Trophoblast cell (in vitro differentiated cells and primary cell): Measurements from ENCODE around the gene PC.

Experiments used
- DNase-seq, 2 donors: peaks; one replicate each; pipeline ENCODE4 v3.0.0-alpha.2; 2016
- H2AFZ ChIP-seq: 2 replicates; pipeline ENCODE4 v1.6.1; 2013; ENCODE audit warnings: low read length, moderate library complexity, mild to moderate bottlenecking; ENCODE audit not compliant: insufficient read depth, poor library complexity
- H2AK5ac ChIP-seq: 2 replicates; pipeline ENCODE4 v1.6.1; 2013; ENCODE audit warnings: mild to moderate bottlenecking, low read length
- H2BK120ac ChIP-seq: 2 replicates; pipeline ENCODE4 v1.6.1; 2013; ENCODE audit warnings: low read length, mild to moderate bottlenecking, moderate library complexity; ENCODE audit not compliant: insufficient read depth, poor library complexity
- H2BK12ac ChIP-seq: 2 replicates; pipeline ENCODE4 v1.6.1; 2013; ENCODE audit warnings: mild to moderate bottlenecking, low read length, moderate library complexity
- H2BK5ac ChIP-seq: 2 replicates; pipeline ENCODE4 v1.6.1; 2013; ENCODE audit warnings: low read length, low read depth, moderate library complexity, mild to moderate bottlenecking; ENCODE audit not compliant: poor library complexity
- H3K14ac ChIP-seq: 2 replicates; pipeline ENCODE4 v1.6.1; 2013; ENCODE audit warnings: mild to moderate bottlenecking, low read length
- H3K18ac ChIP-seq: 2 replicates; pipeline ENCODE4 v1.6.1; 2013; ENCODE audit warnings: mild to moderate bottlenecking, low read length
- H3K23ac ChIP-seq: 2 replicates; pipeline ENCODE4 v1.6.1; 2013; ENCODE audit warnings: low read length
- H3K27ac ChIP-seq: 2 replicates; pipeline ENCODE4 v1.5.1; 2013; ENCODE audit warnings: low read depth, mild to moderate bottlenecking, inconsistent platforms, low read length, moderate library complexity
- H3K27me3 ChIP-seq: 2 replicates; pipeline ENCODE4 v1.6.1; 2013; ENCODE audit warnings: inconsistent platforms, mild to moderate bottlenecking, low read length, moderate library complexity; ENCODE audit not compliant: insufficient read depth
- H3K36me3 ChIP-seq, 2 experiments: 1 replicate in 1 of 2; 2 replicates in 1 of 2; pipeline ENCODE4 v1.6.1; 2013; ENCODE audit warnings: low read length in 2 of 2, mild to moderate bottlenecking in 2 of 2, moderate library complexity in 1 of 2; ENCODE audit not compliant: insufficient read depth in 2 of 2, control insufficient read depth in 1 of 2
- H3K4ac ChIP-seq: 2 replicates; pipeline ENCODE4 v1.6.1; 2013; ENCODE audit warnings: low read depth, mild to moderate bottlenecking, low read length, moderate library complexity
- H3K4me1 ChIP-seq, 2 experiments: 1 replicate in 1 of 2; 2 replicates in 1 of 2; pipeline ENCODE4 v1.6.1; 2013; ENCODE audit warnings: low read length in 2 of 2, mild to moderate bottlenecking in 2 of 2, moderate library complexity in 1 of 2; ENCODE audit not compliant: insufficient read depth in 2 of 2, control insufficient read depth in 1 of 2
- H3K4me2 ChIP-seq: 2 replicates; pipeline ENCODE4 v1.6.1; 2013; ENCODE audit warnings: inconsistent platforms, mild to moderate bottlenecking, low read length, moderate library complexity
- H3K4me3 ChIP-seq: 2 replicates; pipeline ENCODE4 v1.5.1; 2013; ENCODE audit warnings: mild to moderate bottlenecking, low read depth, low read length, inconsistent platforms
- H3K79me1 ChIP-seq: one replicate; pipeline ENCODE4 v1.6.1; 2013; ENCODE audit warnings: low read length
- H3K79me2 ChIP-seq: 2 replicates; pipeline ENCODE4 v1.6.1; 2013; ENCODE audit warnings: low read length, mild to moderate bottlenecking; ENCODE audit not compliant: control insufficient read depth, insufficient read depth, poor library complexity
- H3K9ac ChIP-seq: 2 replicates; pipeline ENCODE4 v1.6.1; 2013; ENCODE audit warnings: mild to moderate bottlenecking, low read length
- H3K9me3 ChIP-seq: 2 replicates; pipeline ENCODE4 v1.6.1; 2013; ENCODE audit warnings: low read depth, mild to moderate bottlenecking, control low read depth, inconsistent platforms, low read length; ENCODE audit not compliant: insufficient read depth
- H4K12ac ChIP-seq: 2 replicates; pipeline ENCODE4 v1.6.1; 2013; ENCODE audit warnings: low read depth, mild to moderate bottlenecking, low read length, moderate library complexity
- H4K8ac ChIP-seq: 2 replicates; pipeline ENCODE4 v1.6.1; 2013; ENCODE audit warnings: low read depth, mild to moderate bottlenecking, low read length, moderate library complexity
- H4K91ac ChIP-seq: one replicate; pipeline ENCODE4 v1.6.1; 2013; ENCODE audit warnings: low read depth, mild to moderate bottlenecking, low read length, moderate library complexity
- WGBS: extraction: QIAGEN DNeasy Blood & Tissue Kit; methylation state at CpG from one replicate; pipeline ENCODE4 v1.1.7; 2013; ENCODE audit warnings: missing lambda C conversion rate; ENCODE audit not compliant: insufficient read length, insufficient coverage; ENCODE audit errors: extremely low coverage; 5-methylcytosine and 5-hydroxymethylcytosine counted together

The PC gene

DNA sequence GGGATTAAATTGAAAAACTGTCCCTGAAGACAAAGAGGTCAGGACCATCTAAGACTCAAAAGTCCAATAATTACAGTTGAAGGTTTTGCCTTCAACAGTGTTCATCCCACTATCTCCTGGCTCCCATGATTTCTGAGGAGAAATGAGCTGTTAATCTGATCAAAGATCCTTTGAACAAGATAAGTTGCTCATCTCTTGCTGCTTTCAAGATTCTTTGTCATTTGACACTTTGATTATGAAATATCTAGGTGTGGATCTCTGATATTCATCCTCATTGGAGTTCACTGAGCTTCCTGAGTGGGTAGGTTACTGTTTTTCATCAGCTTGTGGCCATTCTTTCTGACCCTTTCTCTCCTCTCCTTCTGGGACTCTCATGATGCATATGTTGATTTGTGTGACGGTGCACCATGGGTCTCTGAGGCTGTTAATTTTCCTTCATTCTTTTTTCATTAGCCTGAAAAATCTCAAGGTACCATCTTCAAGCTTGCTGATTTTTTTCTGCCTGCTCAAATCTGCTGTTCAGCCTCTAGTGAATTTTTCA, 20.9 kb downstream of the PC start:
- Histone ChIP-seq H4K8ac (no peak overlapping the region), H3K23ac (no peak overlapping the region), H2BK120ac (no peak overlapping the region), H3K27ac (no peak overlapping the region), H3K9me3 (no peaks in the 10 kb centered on the region), H3K4ac (no peak overlapping the region), H3K4me2 (no peak overlapping the region), H4K91ac (no peak overlapping the region), H3K4me3 (no peak overlapping the region), H3K9ac (no peak overlapping the region), H3K27me3 (no peaks in the 10 kb centered on the region), H2AFZ (no peak overlapping the region), H3K14ac (no peak overlapping the region), H3K36me3 (no peaks in the 10 kb centered on the region), H4K12ac (no peak overlapping the region), H2AK5ac (no peak overlapping the region), H2BK5ac (no peak overlapping the region), H3K79me1 (no peaks in the 10 kb centered on the region), H3K18ac (no peak overlapping the region), H2BK12ac (no peak overlapping the region), H3K79me2 (no peaks in the 10 kb centered on the region), H3K4me1 (peaks cover 2 to 4% of the 10 kb centered on the region in 2 experiments)
- no CpG with 5 or more reads among the region's 1 CpG for WGBS
- peak in 1 of 2 donors; percentile 31 for DNase-seq

DNA sequence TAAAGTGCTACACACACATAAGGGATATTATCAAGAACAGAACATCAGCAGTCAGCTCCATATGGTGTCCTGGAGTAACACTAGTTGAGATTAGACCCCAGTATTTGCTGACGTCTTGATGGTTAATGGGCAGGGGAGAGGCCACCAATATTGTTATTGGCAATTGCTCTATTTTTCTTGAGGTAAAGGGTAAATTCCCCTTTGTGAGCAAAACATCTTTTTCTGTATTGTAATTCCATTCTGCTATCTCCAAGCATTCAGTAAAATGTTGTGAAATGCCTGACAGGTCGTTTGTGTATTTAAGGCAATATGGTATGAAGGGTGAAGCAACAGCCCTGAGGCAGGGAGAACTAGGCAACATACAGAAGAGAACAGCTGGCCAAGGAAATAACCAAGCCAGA, 21.9 kb downstream of the PC start:
- Histone ChIP-seq H2BK5ac (no peak overlapping the region), H3K14ac (no peak overlapping the region), H3K18ac (no peak overlapping the region), H4K12ac (no peak overlapping the region), H4K8ac (no peak overlapping the region), H2BK12ac (no peak overlapping the region), H3K27me3 (no peaks in the 10 kb centered on the region), H3K4me2 (no peak overlapping the region), H3K4me1 (peaks cover 2 to 5% of the 10 kb centered on the region in 2 experiments), H3K4ac (no peak overlapping the region), H3K23ac (no peak overlapping the region), H2AFZ (no peak overlapping the region), H3K79me2 (no peaks in the 10 kb centered on the region), H4K91ac (no peak overlapping the region), H3K36me3 (no peaks in the 10 kb centered on the region), H3K9ac (no peak overlapping the region), H2BK120ac (no peak overlapping the region), H3K27ac (no peak overlapping the region), H3K79me1 (no peaks in the 10 kb centered on the region), H3K9me3 (no peaks in the 10 kb centered on the region), H3K4me3 (no peak overlapping the region), H2AK5ac (no peak overlapping the region)
- no CpG with 5 or more reads among the region's 2 CpGs for WGBS
- DNase-seq = peak; percentile 94 to 98

DNA sequence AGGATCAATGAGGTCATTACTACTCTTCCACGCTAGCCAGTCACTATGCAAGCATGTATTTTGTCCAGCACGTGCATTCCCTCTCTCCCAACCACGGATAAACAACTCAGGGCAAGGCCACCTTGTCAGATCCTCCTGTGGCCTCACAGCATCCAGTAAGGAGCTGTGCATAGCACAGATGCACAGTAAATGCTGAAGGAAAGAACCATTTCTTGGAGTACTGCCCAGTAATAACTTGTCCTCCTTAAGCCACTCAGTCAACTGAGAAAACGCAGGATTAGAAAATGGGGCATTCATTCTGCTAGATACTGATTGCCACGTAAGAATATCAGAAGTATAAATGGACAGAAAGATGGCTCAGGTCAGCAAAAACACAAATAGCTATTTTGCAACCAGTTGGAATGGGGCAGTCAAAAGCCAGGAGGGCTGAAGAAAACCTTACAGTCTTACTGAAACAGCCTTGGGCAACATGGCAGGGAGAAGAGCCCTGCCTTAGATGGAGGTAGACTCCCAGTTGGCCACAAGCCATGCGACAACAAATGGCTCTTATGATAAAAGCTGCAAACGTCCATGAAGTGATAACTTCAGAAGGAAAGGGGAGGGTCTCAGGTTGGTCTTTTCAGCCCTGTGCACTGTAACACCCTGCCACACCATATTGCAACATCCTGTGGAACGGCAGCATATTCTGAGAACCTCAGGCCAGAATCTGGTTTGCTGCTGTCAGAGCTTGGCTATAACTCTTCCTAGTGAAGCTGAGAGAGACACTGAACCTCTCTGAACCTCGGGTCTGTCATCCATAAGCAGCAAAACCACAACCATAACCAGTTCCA, 23.0 kb downstream of the PC start:
- H2BK12ac ChIP-seq = no peak overlapping the region
- H3K4me2 ChIP-seq = no peak overlapping the region
- no peak overlapping the region for H3K18ac ChIP-seq
- WGBS = no CpG with 5 or more reads among the region's 9 CpGs
- no peak overlapping the region for H4K91ac ChIP-seq
- H2AFZ ChIP-seq = no peak overlapping the region
- H3K4me1 ChIP-seq = peaks cover 2 to 5% of the 10 kb centered on the region in 2 experiments
- H2BK120ac ChIP-seq = no peak overlapping the region
- no peak overlapping the region for H3K4me3 ChIP-seq
- H4K12ac ChIP-seq = no peak overlapping the region
- H3K14ac ChIP-seq = no peak overlapping the region
- H2AK5ac ChIP-seq = no peak overlapping the region
- no peak overlapping the region for H3K27ac ChIP-seq
- no peaks in the 10 kb centered on the region for H3K36me3 ChIP-seq
- no peak overlapping the region for H3K4ac ChIP-seq
- no peak overlapping the region for H2BK5ac ChIP-seq
- no peaks in the 10 kb centered on the region for H3K79me1 ChIP-seq
- no peaks in the 10 kb centered on the region for H3K79me2 ChIP-seq
- peak; percentile 57 to 85 for DNase-seq
- no peaks in the 10 kb centered on the region for H3K27me3 ChIP-seq
- H3K9ac ChIP-seq = no peak overlapping the region
- no peaks in the 10 kb centered on the region for H3K9me3 ChIP-seq
- H3K23ac ChIP-seq = no peak overlapping the region
- no peak overlapping the region for H4K8ac ChIP-seq

DNA sequence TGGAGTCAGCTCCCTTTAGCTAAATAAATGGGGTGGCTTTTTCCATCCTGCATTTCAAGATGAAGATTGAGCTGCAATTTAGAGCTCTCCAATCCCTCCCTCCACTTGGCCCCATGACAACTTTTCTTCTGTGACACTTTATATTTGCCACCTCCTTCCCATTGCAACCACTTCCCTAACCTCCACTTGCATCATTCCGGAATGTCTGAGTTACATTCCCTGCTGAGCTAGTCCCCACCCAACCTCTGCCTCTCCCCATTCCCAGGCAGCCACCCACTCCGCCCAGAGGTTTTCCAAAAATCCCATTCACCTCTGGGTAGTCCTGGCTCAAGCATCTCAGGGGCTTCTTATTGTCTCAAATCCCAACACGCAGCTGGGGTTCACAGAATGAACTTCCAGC, 24.7 kb downstream of the PC start:
- H2AK5ac ChIP-seq = no peak overlapping the region
- no peaks in the 10 kb centered on the region for H3K79me2 ChIP-seq
- no peaks in the 10 kb centered on the region for H3K9me3 ChIP-seq
- no peak overlapping the region for H2AFZ ChIP-seq
- H3K4me1 ChIP-seq = peaks cover 2 to 5% of the 10 kb centered on the region in 2 experiments
- no peak overlapping the region for H3K4ac ChIP-seq
- no peak overlapping the region for H2BK12ac ChIP-seq
- no peak overlapping the region for H3K23ac ChIP-seq
- no peak overlapping the region for H3K4me2 ChIP-seq
- H3K27me3 ChIP-seq = no peaks in the 10 kb centered on the region
- H2BK5ac ChIP-seq = no peak overlapping the region
- H4K91ac ChIP-seq = no peak overlapping the region
- no peak overlapping the region for H4K12ac ChIP-seq
- no peak overlapping the region for H4K8ac ChIP-seq
- H3K18ac ChIP-seq = no peak overlapping the region
- H3K4me3 ChIP-seq = no peak overlapping the region
- no CpG with 5 or more reads among the region's 3 CpGs for WGBS
- H3K9ac ChIP-seq = no peak overlapping the region
- H2BK120ac ChIP-seq = no peak overlapping the region
- H3K79me1 ChIP-seq = no peaks in the 10 kb centered on the region
- H3K14ac ChIP-seq = no peak overlapping the region
- H3K36me3 ChIP-seq = no peaks in the 10 kb centered on the region
- peak; percentile 12 to 50 for DNase-seq
- H3K27ac ChIP-seq = no peak overlapping the region
